AG09319 (cell line): Measurements from ENCODE around the gene SCAP.

Source experiments
- DNase-seq: peaks from one replicate; pipeline ENCODE4 v3.0.0-alpha.2; 2010; ENCODE audit warnings: low read depth; ENCODE audit errors: extremely low read depth
- CTCF ChIP-seq: IDR thresholded peaks from 2 replicates; pipeline ENCODE4 v1.5.1; 2011; ENCODE audit warnings: low read depth, mild to moderate bottlenecking, inconsistent platforms, low read length, moderate library complexity

SCAP gene

DNA sequence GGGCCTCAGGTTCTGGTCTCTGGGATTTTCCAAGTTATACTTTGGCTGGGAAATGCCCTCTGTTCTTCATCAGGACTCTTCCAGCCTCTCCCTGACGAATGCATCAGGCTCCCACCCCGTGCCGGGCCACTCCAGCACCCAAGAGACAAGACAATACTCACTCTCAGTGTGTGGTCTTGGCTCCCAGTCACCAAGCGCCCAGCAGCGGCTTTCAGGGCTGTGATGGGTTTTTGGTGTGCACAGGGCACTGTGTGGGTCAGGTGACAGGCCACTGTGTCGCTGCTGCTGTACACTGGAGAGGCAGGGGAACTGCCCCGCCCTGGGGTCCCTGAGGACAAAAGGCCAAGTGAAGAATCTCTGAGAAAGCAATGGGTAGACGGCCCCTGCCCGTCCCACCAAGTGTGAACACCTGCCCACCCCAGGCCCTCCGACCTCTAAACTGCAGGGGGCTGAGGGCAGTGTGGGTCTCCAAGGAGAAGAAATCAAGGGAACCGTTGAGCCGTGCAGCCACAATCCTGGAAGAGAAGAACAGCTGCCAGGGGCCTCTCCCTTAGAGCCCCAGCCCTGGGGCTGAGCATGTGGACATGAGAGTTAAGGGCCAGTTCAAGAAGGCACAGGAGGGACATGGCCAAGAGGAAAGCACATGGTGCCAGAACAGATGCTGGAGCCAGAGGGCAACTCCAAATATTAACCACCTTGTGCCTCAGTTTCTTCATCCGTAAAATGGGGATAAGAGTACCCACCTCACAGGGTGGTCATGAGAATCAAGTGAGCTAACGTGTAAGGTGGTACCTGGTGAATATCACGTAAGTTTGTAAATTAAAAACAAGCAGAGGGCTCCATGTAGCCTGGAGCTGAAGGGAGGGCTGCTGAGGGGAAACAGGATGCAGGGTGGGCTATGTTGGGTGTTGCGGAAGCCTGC is 60.8 kb downstream of the SCAP start:
- no peak for TF ChIP-seq CTCF
- DNase-seq = no peak

DNA sequence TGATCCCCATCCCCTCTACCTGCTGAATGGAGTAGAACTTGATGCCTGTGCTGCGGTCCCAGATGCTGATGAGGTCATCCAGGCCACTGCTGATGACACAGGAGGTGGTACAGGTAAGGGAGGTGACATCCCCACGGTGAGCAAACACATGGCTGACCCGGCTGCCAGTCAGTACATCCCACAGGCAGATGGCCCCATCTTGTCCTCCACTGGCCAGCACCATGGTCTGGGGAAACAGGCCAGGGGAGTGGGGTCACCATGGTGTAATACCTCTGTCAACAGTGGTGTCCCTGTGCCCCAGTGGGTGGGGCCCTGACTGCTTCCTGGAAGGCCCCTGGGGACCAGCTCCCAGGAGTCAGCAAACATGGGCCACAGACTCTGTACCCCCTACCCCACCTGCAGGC is 61.6 kb downstream of the SCAP start:
- TF ChIP-seq CTCF = no peak
- DNase-seq = no peak

DNA sequence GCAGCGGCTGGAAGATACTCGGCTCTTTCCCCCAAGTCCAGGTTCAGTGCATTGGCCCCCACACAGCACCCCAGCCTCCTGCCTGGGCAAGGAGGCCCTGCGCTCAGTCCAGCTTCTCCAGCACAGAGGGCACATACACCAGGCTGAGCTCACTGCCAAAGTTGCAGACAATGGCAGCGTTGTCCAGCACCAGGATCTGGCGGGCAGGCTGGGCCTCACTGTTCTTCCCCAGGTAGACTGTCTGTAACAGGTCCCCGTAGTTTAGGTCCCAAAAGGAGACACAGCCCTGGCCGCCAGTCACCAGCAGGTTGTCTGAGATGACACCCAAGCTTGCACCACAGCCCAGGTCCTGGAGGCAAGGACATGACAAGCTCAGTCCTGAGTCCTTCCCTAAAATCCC is 62.0 kb downstream of the SCAP start:
- no peak for TF ChIP-seq CTCF

GRCh38 chr3:47412842-47413520 is 62.8 kb downstream of the SCAP start:
- TF ChIP-seq CTCF = peak; percentile 1; the same call in 1 of the 2 replicates
- no peak for DNase-seq

More for the DNA sequence above, 62.0 kb downstream of the SCAP start:
- no peak for DNase-seq

DNA sequence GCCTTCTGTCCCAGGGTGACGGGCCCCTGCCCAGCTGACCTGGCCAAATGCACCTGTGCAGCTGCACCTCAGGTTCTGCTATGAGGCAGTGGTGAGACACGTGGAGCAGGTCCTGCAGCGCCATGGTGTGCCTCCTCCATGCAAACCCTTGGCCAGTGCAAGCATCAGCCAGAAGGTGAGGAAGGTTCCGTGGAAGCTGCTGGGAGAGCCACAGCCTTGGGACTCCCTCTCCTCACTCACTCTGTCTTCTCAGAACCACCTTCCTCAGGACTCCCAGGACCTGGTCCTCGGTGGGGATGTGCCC is 63.3 kb downstream of the SCAP start:
- no peak for TF ChIP-seq CTCF

DNA sequence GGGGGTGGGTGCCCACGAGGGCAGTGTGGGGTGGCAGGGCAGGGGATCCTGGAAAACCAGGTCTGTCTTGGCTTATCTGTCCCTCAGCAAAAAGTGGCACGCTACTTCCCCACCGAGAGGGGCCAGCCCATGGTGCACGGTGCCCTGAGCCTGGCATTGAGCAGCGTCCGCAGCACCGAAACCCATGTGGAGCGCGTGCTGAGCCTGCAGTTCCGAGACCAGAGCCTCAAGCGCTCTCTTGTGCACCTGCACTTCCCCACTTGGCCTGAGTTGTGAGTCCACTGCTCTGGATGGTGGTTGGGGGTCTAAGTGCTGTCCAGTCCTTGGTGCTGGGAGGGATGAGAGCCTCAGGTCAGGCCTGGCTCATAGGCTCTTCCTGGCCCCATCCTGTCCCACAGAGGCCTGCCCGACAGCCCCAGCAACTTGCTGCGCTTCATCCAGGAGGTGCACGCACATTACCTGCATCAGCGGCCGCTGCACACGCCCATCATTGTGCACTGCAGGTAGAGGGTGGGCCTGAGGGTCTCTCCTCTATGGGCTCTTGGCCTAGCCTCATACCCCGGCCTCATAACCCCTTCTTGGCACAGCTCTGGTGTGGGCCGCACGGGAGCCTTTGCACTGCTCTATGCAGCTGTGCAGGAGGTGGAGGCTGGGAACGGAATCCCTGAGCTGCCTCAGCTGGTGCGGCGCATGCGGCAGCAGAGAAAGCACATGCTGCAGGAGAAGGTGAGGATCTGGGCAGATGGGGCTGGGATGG is 63.9 kb downstream of the SCAP start:
- no peak for DNase-seq
- TF ChIP-seq CTCF = no peak

More for the DNA sequence above, 63.3 kb downstream of the SCAP start:
- DNase-seq = no peak
